K562 treated with DMSO at 1 percent for 48 hours (cell line): ENCODE data around the gene CDC42EP4. TPM values are rescaled to one million over a fixed set of nuclear protein-coding genes. Genes with fewer than 3 reads are reported as not detected.

Source experiments
- total RNA-seq: library from RNA; unstranded; fragments of 300-600 nt; gene quantifications from 2 replicates; pipeline ENCODE4 v1.2.3, GENCODE V29; 2022; ENCODE audit warnings: low replicate concordance; ENCODE audit errors: extremely low read depth

CDC42EP4 gene, protein sequence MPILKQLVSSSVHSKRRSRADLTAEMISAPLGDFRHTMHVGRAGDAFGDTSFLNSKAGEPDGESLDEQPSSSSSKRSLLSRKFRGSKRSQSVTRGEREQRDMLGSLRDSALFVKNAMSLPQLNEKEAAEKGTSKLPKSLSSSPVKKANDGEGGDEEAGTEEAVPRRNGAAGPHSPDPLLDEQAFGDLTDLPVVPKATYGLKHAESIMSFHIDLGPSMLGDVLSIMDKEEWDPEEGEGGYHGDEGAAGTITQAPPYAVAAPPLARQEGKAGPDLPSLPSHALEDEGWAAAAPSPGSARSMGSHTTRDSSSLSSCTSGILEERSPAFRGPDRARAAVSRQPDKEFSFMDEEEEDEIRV
- not detected in 2 replicates for total RNA-seq

DNA sequence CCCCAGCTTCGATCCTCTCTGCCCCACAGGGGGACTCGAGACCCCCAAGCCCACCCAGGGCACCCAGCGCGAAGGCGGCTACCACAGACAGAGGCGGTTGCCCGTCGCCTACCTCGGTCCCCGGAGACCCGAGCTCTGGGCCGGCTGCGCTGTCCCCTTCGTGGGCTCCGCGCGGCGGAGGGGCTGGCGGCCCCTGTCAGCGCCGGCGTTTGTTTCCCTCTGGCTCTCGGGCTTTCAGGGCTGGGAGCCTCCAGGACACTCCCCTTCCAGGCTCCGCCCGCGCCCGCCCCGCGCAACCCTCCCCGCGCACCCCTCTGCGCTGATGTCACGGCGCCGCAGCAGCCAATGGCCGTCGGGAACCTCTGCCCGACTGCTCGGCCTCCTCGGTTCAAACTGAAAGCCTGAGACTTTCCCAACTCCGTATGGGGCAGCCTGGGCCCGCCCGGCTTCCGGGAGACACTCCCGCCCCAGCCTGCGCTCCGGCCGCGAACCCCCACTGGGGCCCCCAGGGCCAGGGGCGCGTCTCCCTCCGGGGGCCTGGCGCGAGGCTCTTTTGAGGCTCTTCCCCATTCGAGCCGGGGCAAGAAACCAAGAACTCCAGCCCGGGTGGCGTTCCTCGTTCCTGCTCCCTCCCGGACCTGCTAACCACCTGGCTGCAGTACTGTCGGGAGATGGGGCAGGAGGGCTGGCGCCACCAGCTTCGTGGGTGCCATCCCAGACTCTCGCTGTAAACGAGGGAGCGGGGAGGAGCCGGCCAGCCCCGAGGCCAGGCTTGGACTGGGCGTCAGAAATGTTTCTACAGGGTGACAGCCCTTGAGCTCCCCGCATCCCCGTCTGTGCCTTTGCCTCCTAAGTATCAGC, at the start of gene CDC42EP4:
Gene CDC42EP4 (minus strand): TSS at position 221 of the 861 bp plus-strand sequence. CDS start 25,501 bp downstream, outside the sequence.

DNA sequence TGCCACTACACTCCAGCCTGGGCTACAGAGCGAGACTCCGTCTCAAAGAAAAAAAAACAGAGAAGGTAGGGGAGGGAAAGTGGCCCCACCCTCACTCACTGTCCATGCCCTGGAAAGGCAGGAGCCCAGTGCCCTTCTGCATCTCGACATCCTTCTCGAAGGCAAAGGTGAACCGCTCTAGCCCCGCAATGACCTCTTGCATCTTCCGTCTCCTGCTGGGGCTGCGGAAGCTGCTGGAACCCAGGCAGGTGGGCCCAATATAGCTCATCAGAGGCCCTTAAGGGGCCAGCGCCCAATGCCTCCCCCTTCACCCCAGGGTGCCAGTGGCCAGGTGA, 50.2 kb downstream of the CDC42EP4 start, which contains the start of gene CPSF4L:
Gene CPSF4L (minus strand): TSS at position 264 of the 335 bp plus-strand sequence. CDS start 62 bp downstream, at position 202.

Other genes with a start within 250 kb of the CDC42EP4 start
- not detected in 2 replicates for gene SLC39A11, start 219.3 kb downstream of the CDC42EP4 start, total RNA-seq
- not detected in 2 replicates for gene SSTR2, start 147.0 kb downstream of the CDC42EP4 start, total RNA-seq
- not detected in 2 replicates for gene COG1, start 118.9 kb downstream of the CDC42EP4 start, total RNA-seq
- not detected in 2 replicates for gene CPSF4L, start 50.1 kb downstream of the CDC42EP4 start, total RNA-seq